Tibial nerve (tissue), 4 donors: Measurements from ENCODE around the gene CRIP3. TPM values are rescaled to one million over a fixed set of nuclear protein-coding genes. Genes with fewer than 3 reads are reported as not detected.

Source experiments
- DNase-seq, 2 donors: peaks; one replicate each; pipeline ENCODE4 v3.0.0-alpha.2; 2019; ENCODE audit warnings: low spot score in 2 of 2
- H3K27ac ChIP-seq, 4 donors: fragments of 200-600 bp; sonication (generic) in 3 of 4; one replicate each; pipeline ENCODE4 v1.5.1; 2017 to 2019; ENCODE audit warnings: mild to moderate bottlenecking in 1 of 4
- H3K27me3 ChIP-seq, 2 donors: fragments of 200-600 bp; sonication (generic) in 1 of 2; one replicate each; pipeline versions ENCODE4 v1.5.1 to v1.6.0; 2017 to 2019
- H3K36me3 ChIP-seq, 3 donors: fragments of 200-600 bp; sonication (generic); one replicate each; pipeline ENCODE4 v1.5.1; 2018 to 2019
- H3K4me1 ChIP-seq, 4 donors: fragments of 200-600 bp; sonication (generic) in 3 of 4; one replicate each; pipeline ENCODE4 v1.5.1; 2017 to 2019
- H3K4me3 ChIP-seq, 4 donors: fragments of 200-600 bp; sonication (generic) in 3 of 4; one replicate each; pipeline ENCODE4 v1.5.1; 2017 to 2019; ENCODE audit warnings: mild to moderate bottlenecking in 1 of 4, moderate library complexity in 1 of 4
- H3K9me3 ChIP-seq, 4 donors: fragments of 200-600 bp; sonication (generic) in 3 of 4; one replicate each; pipeline ENCODE4 v1.5.1; 2017 to 2019
- CTCF ChIP-seq, 5 experiments: fragments of 200-600 bp in 3 of 5; fragments of 450-650 bp in 2 of 5; sonication (generic) in 3 of 5; IDR thresholded peaks; one replicate each; pipeline ENCODE4 v1.5.1; 2016 to 2019; ENCODE audit warnings: antibody characterized with exemption in 5 of 5, mild to moderate bottlenecking in 3 of 5, moderate library complexity in 2 of 5
- EP300 ChIP-seq, 2 donors: sonication (generic); formaldehyde crosslinking; IDR thresholded peaks; one replicate each; pipeline ENCODE4 v1.6.1; 2017; ENCODE audit warnings: antibody characterized with exemption in 2 of 2, mild to moderate bottlenecking in 1 of 2
- POLR2A ChIP-seq, 2 donors: fragments of 450-650 bp; IDR thresholded peaks; one replicate each; pipeline ENCODE4 v1.6.1; 2017; ENCODE audit warnings: antibody characterized with exemption in 2 of 2, mild to moderate bottlenecking in 2 of 2, moderate library complexity in 2 of 2
- WGBS, 2 donors: methylation state at CpG; one replicate each; pipeline ENCODE4 v1.1.5; 2018; 5-methylcytosine and 5-hydroxymethylcytosine counted together
- total RNA-seq, 4 donors: library from RNA; depleted of rRNA; stranded (reverse); fragments of >200 nt; gene quantifications; one replicate each; pipeline ENCODE4 v1.1.0, GENCODE V29; 2016

The CRIP3 gene
- total RNA-seq, 4 donors from 2014 or later, result 5.2 to 12.7 (median 6.1) TPM; not detected in 1

- H3K36me3 ChIP-seq, result peaks cover 0 to 36% (median 0%) of the 10 kb centered on the region in 3 donors
- no peak for TF ChIP-seq POLR2A (IDR thresholded peaks at IDR 0.05)
- TF ChIP-seq EP300 (IDR thresholded peaks at IDR 0.05), result no peak
- no peak for TF ChIP-seq CTCF (IDR thresholded peaks at IDR 0.05)
- no peak overlapping the region for H3K4me3 ChIP-seq
- H3K9me3 ChIP-seq, result no peaks in the 10 kb centered on the region
- 71 to 73% methylated on average over 4 of the region's 4 CpGs for WGBS, 2 donors
- H3K27me3 ChIP-seq, result no peaks in the 10 kb centered on the region
- H3K27ac ChIP-seq, result no peak overlapping the region
- no peak for DNase-seq
- H3K4me1 ChIP-seq, result peaks cover 0 to 10% (median 1%) of the 10 kb centered on the region in 4 donors
Observed at GRCh38 chr6:43331891-43332290, 23.3 kb upstream of the CRIP3 start.

GRCh38 chr6:43331470-43331869 is 22.8 kb upstream of the CRIP3 start:
- WGBS, 2 donors, result 81 to 89% methylated on average over 1 of the region's 1 CpG

GRCh38 chr6:43328528-43328927 is 19.9 kb upstream of the CRIP3 start:
- Histone ChIP-seq H3K4me3 (no peak overlapping the region), H3K9me3 (no peaks in the 10 kb centered on the region), H3K27ac (no peak overlapping the region), H3K27me3 (no peaks in the 10 kb centered on the region), H3K4me1 (no peaks in the 10 kb centered on the region), H3K36me3 (peaks cover 0 to 62% (median 0%) of the 10 kb centered on the region in 3 donors)
- DNase-seq, result no peak
- TF ChIP-seq POLR2A (IDR thresholded peaks at IDR 0.05) (no peak), EP300 (IDR thresholded peaks at IDR 0.05) (no peak), CTCF (IDR thresholded peaks at IDR 0.05) (no peak)
- 63 to 64% methylated on average over 1 of the region's 1 CpG for WGBS, 2 donors

More at GRCh38 chr6:43331470-43331869, 22.8 kb upstream of the CRIP3 start:
- Histone ChIP-seq H3K36me3 (peaks cover 0 to 40% (median 0%) of the 10 kb centered on the region in 3 donors), H3K9me3 (no peaks in the 10 kb centered on the region), H3K27ac (no peak overlapping the region), H3K4me1 (peaks cover 0 to 10% (median 1%) of the 10 kb centered on the region in 4 donors), H3K27me3 (no peaks in the 10 kb centered on the region), H3K4me3 (no peak overlapping the region)
- DNase-seq, result no peak
- TF ChIP-seq POLR2A (IDR thresholded peaks at IDR 0.05), result no peak

- no peak for DNase-seq
- H3K27ac ChIP-seq, result no peak overlapping the region
- no peaks in the 10 kb centered on the region for H3K4me1 ChIP-seq
- 67 to 84% methylated on average over 1 of the region's 1 CpG for WGBS, 2 donors
- H3K27me3 ChIP-seq, result no peaks in the 10 kb centered on the region
- H3K36me3 ChIP-seq, result peaks cover 0 to 55% (median 0%) of the 10 kb centered on the region in 3 donors
- no peak for TF ChIP-seq POLR2A (IDR thresholded peaks at IDR 0.05)
- no peak for TF ChIP-seq CTCF (IDR thresholded peaks at IDR 0.05)
- TF ChIP-seq EP300 (IDR thresholded peaks at IDR 0.05), result no peak
- no peak overlapping the region for H3K4me3 ChIP-seq
- no peaks in the 10 kb centered on the region for H3K9me3 ChIP-seq
Observed at GRCh38 chr6:43325876-43326275, 17.2 kb upstream of the CRIP3 start.

GRCh38 chr6:43318011-43318410 is 9.4 kb upstream of the CRIP3 start:
- WGBS, 2 donors, result 76 to 97% methylated on average over 2 of the region's 2 CpGs

More at GRCh38 chr6:43318011-43318410, 9.4 kb upstream of the CRIP3 start:
- DNase-seq, result no peak
- no peaks in the 10 kb centered on the region for H3K9me3 ChIP-seq
- H3K27me3 ChIP-seq, result no peaks in the 10 kb centered on the region
- H3K36me3 ChIP-seq, result peaks cover 0 to 24% (median 0%) of the 10 kb centered on the region in 3 donors
- TF ChIP-seq POLR2A (IDR thresholded peaks at IDR 0.05) (no peak), CTCF (IDR thresholded peaks at IDR 0.05) (no peak), EP300 (IDR thresholded peaks at IDR 0.05) (no peak)
- H3K4me1 ChIP-seq, result no peaks in the 10 kb centered on the region
- no peak overlapping the region for H3K27ac ChIP-seq
- H3K4me3 ChIP-seq, result no peak overlapping the region
